HCT116 (cell line): ENCODE measurements around the gene UBE3B. TPM values are rescaled to one million over a fixed set of nuclear protein-coding genes. Genes with fewer than 3 reads are reported as not detected.

Experiments
- ATAC-seq: fragments of 200-7000 bp; cut with Tn5 transposase; 2 replicates; pipeline ENCODE4 v1.9.1; 2020; ENCODE audit warnings: mild to moderate bottlenecking, moderate library complexity
- BruUV-seq: library from RNA; stranded (reverse); fragments of 400-500 nt; replicated peaks from 2 replicates; lab custom pipeline; 2021; lab: Mats Ljungman, UMichigan
- CTCF ChIA-PET: fragments of 300-600 bp; sonication (Branson Sonifier 250); formaldehyde crosslinking; loops from one replicate; lab custom pipeline; 2021; ENCODE audit warnings: antibody characterized with exemption; lab: Charles Lee
- POLR2A ChIA-PET: fragments of 300-600, 350-600 bp; sonication (Branson Sonifier 250); formaldehyde crosslinking; loops from one replicate; lab custom pipeline; 2021; ENCODE audit warnings: antibody characterized with exemption; lab: Charles Lee
- RAD21 ChIA-PET, 2 experiments: fragments of 300-600 bp; sonication (Branson Sonifier 250); formaldehyde crosslinking; loops; one replicate each; lab custom pipeline; 2023; ENCODE audit warnings: low total read pairs in 2 of 2; ENCODE audit not compliant: uncharacterized antibody in 2 of 2, unreplicated experiment in 2 of 2, low non-redundant PET in 1 of 2; lab: Charles Lee
- DNase-seq: peaks from one replicate; pipeline ENCODE4 v3.0.0-alpha.2; 2010; ENCODE audit warnings: low read depth, low spot score
- H2AFZ ChIP-seq: fragments of 200-600 bp; shearing (Covaris generic), sonication (generic); 2 replicates; pipeline ENCODE4 v1.6.1; 2017; ENCODE audit warnings: low read depth, mixed run types, mixed read lengths, antibody characterized with exemption, low read length; ENCODE audit not compliant: poor library complexity, severe bottlenecking
- H3K27ac ChIP-seq: 2 replicates; pipeline ENCODE4 v1.5.1; 2012; ENCODE audit warnings: low read depth, low read length
- H3K27me3 ChIP-seq: fragments of 200-600 bp; sonication (generic); 2 replicates; pipeline ENCODE4 v1.6.1; 2016; ENCODE audit warnings: mixed run types, low read length, mixed read lengths; ENCODE audit not compliant: insufficient read depth
- H3K36me3 ChIP-seq, 2 experiments: fragments of 200-500 bp in 1 of 2; fragments of 200-600 bp in 1 of 2; sonication (Bioruptor generic) in 1 of 2; sonication (generic) in 1 of 2; 2 replicates each; pipeline versions ENCODE4 v1.5.1 to v1.6.1; 2014 to 2016; ENCODE audit warnings: low read length in 2 of 2, inconsistent platforms in 1 of 2, mixed read lengths in 1 of 2, mixed run types in 1 of 2; ENCODE audit not compliant: insufficient read depth in 2 of 2, control insufficient read depth in 1 of 2
- H3K4me1 ChIP-seq, 2 experiments: fragments of 200-600 bp in 1 of 2; sonication (generic) in 1 of 2; 2 replicates each; pipeline versions ENCODE4 v1.5.1 to v1.6.1; 2012 to 2017; ENCODE audit warnings: low read length in 2 of 2, inconsistent platforms in 1 of 2, mild to moderate bottlenecking in 1 of 2, mixed read lengths in 1 of 2, mixed run types in 1 of 2, moderate library complexity in 1 of 2; ENCODE audit not compliant: insufficient read depth in 2 of 2, control insufficient read depth in 1 of 2
- H3K4me2 ChIP-seq: fragments of 200-600 bp; sonication (generic); 2 replicates; pipeline ENCODE4 v1.6.1; 2017; ENCODE audit warnings: mixed run types, low read length, mixed read lengths
- H3K4me3 ChIP-seq, 2 experiments: fragments of 200-600 bp in 1 of 2; sonication (generic) in 1 of 2; replicated peaks in 1 of 2; 2 replicates each; pipeline ENCODE4 v1.5.1; 2011 to 2016; ENCODE audit warnings: low read length in 2 of 2, control low read depth in 1 of 2, low read depth in 1 of 2, mild to moderate bottlenecking in 1 of 2, mixed read lengths in 1 of 2, mixed run types in 1 of 2
- H3K79me2 ChIP-seq: fragments of 200-600 bp; sonication (generic); 2 replicates; pipeline ENCODE4 v1.6.1; 2017; ENCODE audit warnings: mild to moderate bottlenecking, mixed run types, low read length, moderate library complexity, mixed read lengths; ENCODE audit not compliant: insufficient read depth
- H3K9ac ChIP-seq: fragments of 200-600 bp; sonication (generic); 2 replicates; pipeline ENCODE4 v1.6.1; 2016; ENCODE audit warnings: low read length, mixed read lengths
- H3K9me2 ChIP-seq: fragments of 200-600 bp; sonication (generic), shearing (Covaris generic); 2 replicates; pipeline ENCODE4 v1.6.1; 2017; ENCODE audit warnings: mixed run types, mild to moderate bottlenecking, moderate library complexity; ENCODE audit not compliant: insufficient read depth
- H3K9me3 ChIP-seq, 2 experiments: fragments of 200-500 bp in 1 of 2; fragments of 200-600 bp in 1 of 2; sonication (Bioruptor generic) in 1 of 2; sonication (generic) in 1 of 2; 2 replicates each; pipeline ENCODE4 v1.6.1; 2014 to 2017; ENCODE audit warnings: low read length in 2 of 2, mixed read lengths in 2 of 2, inconsistent platforms in 1 of 2, low read depth in 1 of 2, mild to moderate bottlenecking in 1 of 2, mixed run types in 1 of 2, moderate library complexity in 1 of 2; ENCODE audit not compliant: control insufficient read depth in 1 of 2, insufficient read depth in 1 of 2
- H4K20me1 ChIP-seq: fragments of 200-600 bp; sonication (generic), shearing (Covaris generic); 2 replicates; pipeline ENCODE4 v1.6.1; 2017; ENCODE audit warnings: mixed run types, mild to moderate bottlenecking, moderate library complexity; ENCODE audit not compliant: insufficient read depth
- CBX3 ChIP-seq: IDR thresholded peaks from 2 replicates; pipeline ENCODE4 v1.6.1; 2012; ENCODE audit warnings: low read depth
- EGR1 ChIP-seq: IDR thresholded peaks from 2 replicates; pipeline ENCODE4 v1.6.1; 2012; ENCODE audit warnings: low read depth
- ELF1 ChIP-seq: IDR thresholded peaks from 2 replicates; pipeline ENCODE4 v1.6.1; 2012; ENCODE audit warnings: low read depth, borderline replicate concordance
- EZH2phosphoT487 ChIP-seq: fragments of 200-600 bp; IDR thresholded peaks from 2 replicates; pipeline ENCODE4 v1.6.1; 2018; ENCODE audit warnings: antibody characterized with exemption, borderline replicate concordance
- FOSL1 ChIP-seq: IDR thresholded peaks from 2 replicates; pipeline ENCODE4 v1.6.1; 2012; ENCODE audit warnings: low read depth
- RAD21 ChIP-seq: IDR thresholded peaks from 2 replicates; pipeline ENCODE4 v1.6.1; 2012; ENCODE audit warnings: low read depth, mild to moderate bottlenecking
- REST ChIP-seq: IDR thresholded peaks from 2 replicates; pipeline ENCODE4 v1.6.1; 2012; ENCODE audit warnings: low read depth
- TCF7L2 ChIP-seq: IDR thresholded peaks from 2 replicates; pipeline ENCODE4 v1.7.0; 2011; ENCODE audit warnings: borderline replicate concordance, inconsistent platforms; ENCODE audit not compliant: insufficient read depth, insufficient read length; ENCODE audit errors: extremely low read depth
- ZBTB33 ChIP-seq: IDR thresholded peaks from 2 replicates; pipeline ENCODE4 v1.6.1; 2011; ENCODE audit warnings: mild to moderate bottlenecking, low read length, moderate library complexity; ENCODE audit not compliant: insufficient replicate concordance; ENCODE audit errors: extremely low read depth
- ZFX ChIP-seq: fragments of 450-650 bp; IDR thresholded peaks from 2 replicates; pipeline ENCODE4 v1.6.1; 2017
- ZNF274 ChIP-seq: fragments of 200-500 bp; sonication (Bioruptor generic); IDR thresholded peaks from 2 replicates; pipeline ENCODE4 v1.6.1; 2014; ENCODE audit warnings: mild to moderate bottlenecking, low read depth, low read length, inconsistent platforms
- intact Hi-C: fragments of 100-400 bp; cut with micrococcal nuclease; formaldehyde crosslinking; loops from 2 replicates; pipeline ENCODE4 v1.10.0; 2022
- total RNA-seq: library from RNA; stranded (reverse); gene quantifications from one replicate; pipeline ENCODE4 v1.2.1, GENCODE V29; 2021; ENCODE audit not compliant: unreplicated experiment

Gene UBE3B
- total RNA-seq, 1 experiment from 2014 or later = 28.9 TPM

- TF ChIP-seq TCF7L2 (no peak), ZBTB33 (no peak), ZFX (no peak), EZH2phosphoT487 (no peak), CBX3 (no peak), FOSL1 (no peak)
Measured at GRCh38 chr12:109452489-109452888, 24.9 kb upstream of the UBE3B start (continued).

GRCh38 chr12:109455706-109456105, 21.7 kb upstream of the UBE3B start:
- no peak for DNase-seq
- Histone ChIP-seq H3K27ac (no peak overlapping the region), H3K4me2 (no peak overlapping the region), H3K9me2 (no peaks in the 10 kb centered on the region), H3K9ac (no peak overlapping the region), H3K4me1 (no peaks in the 10 kb centered on the region), H3K9me3 (no peaks in the 10 kb centered on the region), H3K36me3 (peaks cover 42 to 44% of the 10 kb centered on the region in 2 experiments), H3K4me3 (no peak overlapping the region), H3K79me2 (peaks cover 19% of the 10 kb centered on the region)
- ChIA-PET CTCF (no interaction called here), RAD21 (no interaction called here)
- intact Hi-C loops = no loop called here
- TF ChIP-seq ELF1 (no peak), CBX3 (no peak), RAD21 (no peak), ZNF274 (no peak), EGR1 (no peak), REST (no peak)
- TF ChIP-seq, all 23 proteins: peak for 0
- no peak for ATAC-seq
- H4K20me1 ChIP-seq = no peaks in the 10 kb centered on the region
- BruUV-seq = no TSS peak
- H2AFZ ChIP-seq = no peak overlapping the region
- no peaks in the 10 kb centered on the region for H3K27me3 ChIP-seq
- POLR2A ChIA-PET = no interaction called here
